ENCODE measurements around the gene ZNF330.

Gene ZNF330

DNA sequence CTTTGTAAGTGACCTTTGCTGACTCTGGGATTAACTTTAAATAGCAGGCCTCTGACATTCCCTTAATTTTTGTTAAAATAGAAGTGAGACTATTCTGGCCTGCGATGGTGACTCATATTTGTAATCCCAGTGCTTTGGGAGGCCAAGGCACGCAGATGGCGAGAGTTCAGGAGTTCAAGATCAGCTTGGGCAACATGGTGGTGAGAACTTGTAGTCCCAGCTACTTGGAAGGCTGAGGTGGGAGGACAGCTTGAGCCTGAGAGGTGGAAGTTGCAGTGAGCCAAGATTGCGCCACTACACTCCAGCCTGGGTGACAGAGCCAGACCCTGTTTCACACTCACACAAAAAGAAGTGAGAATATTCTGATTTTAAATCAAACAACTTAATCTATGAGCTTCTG lies 27.3 kb downstream of the ZNF330 start:
- Mint-ChIP-seq H3K4me3 (no peak overlapping the region), H3K27ac (no peak overlapping the region), H3K9me3 (no peaks in the 10 kb centered on the region), H3K27me3 (peaks cover 4% of the 10 kb centered on the region), H3K4me1 (ENCODE audit: low read depth) (peaks cover 4% of the 10 kb centered on the region), H3K36me3 (ENCODE audit: low read depth) (no peaks in the 10 kb centered on the region)
- no peak for DNase-seq

- Mint-ChIP-seq H3K27ac (no peak overlapping the region), H3K9me3 (no peaks in the 10 kb centered on the region), H3K36me3 (ENCODE audit: low read depth) (no peaks in the 10 kb centered on the region), H3K27me3 (peaks cover 8% of the 10 kb centered on the region), H3K4me1 (ENCODE audit: low read depth) (peaks cover 4% of the 10 kb centered on the region), H3K4me3 (no peak overlapping the region)
- no peak for DNase-seq
Measured at GRCh38 chr4:141248486-141248885, 27.8 kb downstream of the ZNF330 start.

DNA sequence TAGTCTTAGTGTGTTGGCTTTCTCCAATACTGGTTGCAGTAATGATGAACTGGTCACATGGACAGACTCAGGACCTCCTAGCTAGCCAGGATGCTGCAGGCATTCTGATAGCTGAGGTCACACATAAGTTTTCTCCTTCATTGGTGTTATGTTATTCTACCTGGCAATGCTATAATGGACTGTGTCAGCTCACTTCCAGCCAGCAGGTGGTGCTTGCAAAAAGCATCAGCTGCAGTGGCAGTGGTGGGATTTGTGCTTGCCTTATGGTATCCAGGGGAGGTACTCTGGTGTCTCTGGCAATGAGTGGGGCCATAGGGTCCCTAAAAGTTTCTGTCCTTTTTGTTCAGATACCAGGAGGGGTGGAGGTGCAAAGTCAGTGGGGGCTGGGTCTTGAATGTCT lies 33.6 kb downstream of the ZNF330 start:
- Mint-ChIP-seq H3K9me3 (no peaks in the 10 kb centered on the region), H3K36me3 (ENCODE audit: low read depth) (no peaks in the 10 kb centered on the region), H3K27ac (no peak overlapping the region), H3K4me1 (ENCODE audit: low read depth) (no peaks in the 10 kb centered on the region), H3K4me3 (no peak overlapping the region), H3K27me3 (peaks cover 34% of the 10 kb centered on the region)
- DNase-seq, result no peak

DNA sequence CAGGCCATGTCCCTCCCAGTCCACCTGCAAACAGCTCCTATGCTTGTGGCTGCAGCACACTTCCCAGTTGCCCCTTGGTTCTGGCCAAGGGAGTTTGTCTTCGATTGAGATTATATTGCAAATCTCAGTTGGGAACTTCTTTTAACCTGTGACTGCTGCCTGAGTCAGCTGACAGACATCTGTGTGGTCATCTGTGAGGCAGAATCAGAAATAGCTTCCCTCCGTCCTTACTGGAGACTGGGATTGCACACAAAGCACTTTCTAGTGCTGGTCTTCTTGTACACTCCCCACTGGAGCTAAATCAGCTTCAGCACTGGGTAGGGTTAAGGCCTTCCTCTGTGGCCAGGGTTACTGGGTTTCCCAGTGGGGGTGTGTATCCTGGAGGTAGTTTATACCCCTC lies 34.3 kb downstream of the ZNF330 start:
- Mint-ChIP-seq H3K27me3 (peaks cover 38% of the 10 kb centered on the region), H3K4me1 (ENCODE audit: low read depth) (no peaks in the 10 kb centered on the region), H3K4me3 (no peak overlapping the region), H3K36me3 (ENCODE audit: low read depth) (no peaks in the 10 kb centered on the region), H3K27ac (no peak overlapping the region), H3K9me3 (no peaks in the 10 kb centered on the region)
- no peak for DNase-seq

DNA sequence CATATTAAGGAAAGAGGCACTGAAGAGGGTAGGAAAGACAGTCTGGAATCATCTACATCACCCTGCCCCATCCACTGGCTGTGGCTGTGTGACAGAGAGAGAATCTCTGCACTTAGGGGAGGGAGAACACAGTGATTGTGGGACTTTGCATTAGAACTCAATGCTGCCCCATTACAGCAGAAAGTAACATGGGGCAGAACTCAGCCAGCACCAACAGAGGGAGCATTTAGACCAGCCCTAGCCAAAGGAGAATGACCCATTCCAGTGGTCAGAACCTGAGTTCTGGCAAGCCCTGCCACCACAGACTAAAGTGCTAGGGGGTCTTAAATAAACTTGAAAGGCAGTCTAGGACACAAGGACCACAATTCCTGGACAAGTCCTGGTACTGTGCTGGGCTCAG lies 37.9 kb downstream of the ZNF330 start:
- H3K4me3 Mint-ChIP-seq, result no peak overlapping the region
- H3K4me1 Mint-ChIP-seq (ENCODE audit: low read depth), result no peaks in the 10 kb centered on the region

DNA sequence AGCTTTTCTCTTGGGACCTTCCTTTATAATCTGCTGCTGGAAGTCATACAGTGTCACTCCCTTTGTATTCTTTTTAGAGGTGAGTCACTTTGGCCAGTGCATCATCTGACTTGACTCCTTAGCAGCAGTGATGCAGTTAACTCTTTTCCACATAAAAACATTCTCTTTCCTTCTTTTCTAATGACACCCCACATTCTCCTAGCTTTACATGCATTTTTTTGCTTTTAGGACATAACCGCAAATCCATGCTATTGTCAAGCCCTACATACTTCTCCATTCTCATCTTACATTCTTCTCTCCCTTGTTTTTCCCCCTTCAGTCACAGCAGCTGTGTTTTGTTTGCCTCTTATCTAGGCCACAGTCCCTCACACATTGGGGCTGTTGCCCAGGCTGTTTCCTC lies 55.1 kb downstream of the ZNF330 start:
- Mint-ChIP-seq H3K9me3 (no peaks in the 10 kb centered on the region), H3K4me1 (ENCODE audit: low read depth) (no peaks in the 10 kb centered on the region), H3K27ac (no peak overlapping the region), H3K36me3 (ENCODE audit: low read depth) (no peaks in the 10 kb centered on the region), H3K27me3 (peaks cover 22% of the 10 kb centered on the region), H3K4me3 (no peak overlapping the region)
- no peak for DNase-seq

More for the DNA sequence above, 37.9 kb downstream of the ZNF330 start:
- no peak overlapping the region for H3K27ac Mint-ChIP-seq
- no peak for DNase-seq
- no peaks in the 10 kb centered on the region for H3K36me3 Mint-ChIP-seq (ENCODE audit: low read depth)
- peaks cover 29% of the 10 kb centered on the region for H3K27me3 Mint-ChIP-seq
- H3K9me3 Mint-ChIP-seq, result no peaks in the 10 kb centered on the region

DNA sequence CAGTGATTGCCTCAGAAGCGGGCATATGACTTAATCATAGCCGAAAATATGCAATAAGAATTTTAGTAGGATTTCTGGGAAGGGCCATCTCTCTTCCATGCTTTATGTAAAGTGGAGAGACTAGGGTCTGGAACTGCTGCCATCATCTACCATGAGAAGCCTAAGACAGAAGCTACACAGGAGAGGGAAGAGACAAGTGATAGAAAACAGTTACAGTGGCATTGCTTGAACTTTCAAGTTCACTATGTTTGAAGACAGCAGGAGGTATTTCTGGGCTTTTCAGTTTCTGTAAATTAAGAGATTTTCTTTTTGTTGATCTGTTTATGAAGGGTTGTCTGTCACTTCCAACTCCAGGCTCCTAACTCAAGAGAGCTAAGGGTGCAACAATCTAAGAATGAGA lies 62.5 kb downstream of the ZNF330 start:
- no peak overlapping the region for H3K4me3 Mint-ChIP-seq
- peaks cover 15% of the 10 kb centered on the region for H3K27me3 Mint-ChIP-seq
- H3K36me3 Mint-ChIP-seq (ENCODE audit: low read depth), result no peaks in the 10 kb centered on the region
- no peaks in the 10 kb centered on the region for H3K9me3 Mint-ChIP-seq
- H3K27ac Mint-ChIP-seq, result no peak overlapping the region
- no peaks in the 10 kb centered on the region for H3K4me1 Mint-ChIP-seq (ENCODE audit: low read depth)
- no peak for DNase-seq

DNA sequence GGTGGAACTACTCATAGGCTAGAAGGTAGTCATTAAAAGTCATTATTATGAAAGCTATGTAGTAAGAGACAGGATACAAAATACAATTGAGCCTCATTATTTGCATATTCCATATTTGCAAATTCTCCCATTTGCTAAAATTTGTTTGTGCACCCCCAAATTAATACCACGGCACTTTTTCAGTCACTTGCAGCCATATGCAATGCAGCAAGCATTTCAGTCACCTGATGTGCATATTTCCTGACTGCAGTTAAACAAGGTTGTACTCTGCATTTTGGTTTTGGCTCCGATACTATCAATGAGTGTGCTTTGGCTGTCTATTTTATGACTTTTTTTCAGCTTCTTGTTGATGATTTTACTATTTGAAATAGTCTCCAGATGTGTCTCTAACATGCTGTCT lies 62.9 kb downstream of the ZNF330 start:
- no peak overlapping the region for H3K4me3 Mint-ChIP-seq
- peaks cover 16% of the 10 kb centered on the region for H3K27me3 Mint-ChIP-seq
- no peaks in the 10 kb centered on the region for H3K36me3 Mint-ChIP-seq (ENCODE audit: low read depth)
- no peaks in the 10 kb centered on the region for H3K4me1 Mint-ChIP-seq (ENCODE audit: low read depth)
- no peak for DNase-seq
- H3K27ac Mint-ChIP-seq, result no peak overlapping the region
- H3K9me3 Mint-ChIP-seq, result no peaks in the 10 kb centered on the region
